ENCODE measurements around the gene GNB2.
A peak's percentile ranks its signal among the peaks of the same experiment; 100 is the strongest.
"Not testable (repeated sequence)": the region's sequence is repeated elsewhere in the genome, so short reads cannot be mapped to it uniquely, and the experiment has no call there.

The GNB2 gene

DNA sequence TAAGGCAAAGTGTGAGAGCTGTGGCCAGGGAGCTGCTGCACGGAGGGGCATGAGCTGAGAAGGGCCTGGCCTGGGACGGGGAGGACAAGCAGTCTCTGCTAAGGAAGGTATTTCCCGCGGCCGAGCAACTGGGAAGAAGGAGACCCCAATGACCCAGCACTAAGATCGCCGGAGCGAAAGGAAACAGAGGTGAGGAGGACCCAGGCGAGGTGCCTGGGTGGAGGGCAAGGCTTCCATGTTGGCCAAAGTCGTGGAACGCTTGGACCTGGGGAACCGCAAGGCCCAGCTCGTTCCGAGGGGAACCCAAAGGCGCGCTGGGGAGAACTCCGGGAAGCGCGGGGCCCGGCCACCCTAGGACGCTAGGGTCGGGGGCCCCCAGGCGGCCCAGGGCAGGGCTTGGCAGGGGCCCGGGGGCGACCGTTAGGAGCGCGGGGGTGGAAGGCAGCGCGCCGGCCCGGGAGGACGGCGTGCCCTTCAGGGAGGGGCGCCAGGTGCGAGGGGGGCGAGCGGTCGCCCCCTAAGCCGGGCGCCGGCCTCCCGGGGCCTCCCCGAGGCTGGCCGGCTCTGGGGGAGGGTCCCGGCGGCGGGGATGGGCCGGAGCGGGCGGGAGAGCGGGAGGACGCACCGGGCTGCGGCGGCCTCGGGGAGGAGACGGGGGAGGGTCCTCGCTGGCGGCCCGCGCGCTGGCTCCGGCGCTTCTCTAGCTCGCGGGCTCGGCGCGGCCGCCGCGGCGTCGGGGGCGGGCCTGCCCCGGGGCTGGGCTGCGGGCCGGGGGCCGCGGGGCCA lies 20.0 kb downstream of the GNB2 start:
- no peak for DNase-seq

DNA sequence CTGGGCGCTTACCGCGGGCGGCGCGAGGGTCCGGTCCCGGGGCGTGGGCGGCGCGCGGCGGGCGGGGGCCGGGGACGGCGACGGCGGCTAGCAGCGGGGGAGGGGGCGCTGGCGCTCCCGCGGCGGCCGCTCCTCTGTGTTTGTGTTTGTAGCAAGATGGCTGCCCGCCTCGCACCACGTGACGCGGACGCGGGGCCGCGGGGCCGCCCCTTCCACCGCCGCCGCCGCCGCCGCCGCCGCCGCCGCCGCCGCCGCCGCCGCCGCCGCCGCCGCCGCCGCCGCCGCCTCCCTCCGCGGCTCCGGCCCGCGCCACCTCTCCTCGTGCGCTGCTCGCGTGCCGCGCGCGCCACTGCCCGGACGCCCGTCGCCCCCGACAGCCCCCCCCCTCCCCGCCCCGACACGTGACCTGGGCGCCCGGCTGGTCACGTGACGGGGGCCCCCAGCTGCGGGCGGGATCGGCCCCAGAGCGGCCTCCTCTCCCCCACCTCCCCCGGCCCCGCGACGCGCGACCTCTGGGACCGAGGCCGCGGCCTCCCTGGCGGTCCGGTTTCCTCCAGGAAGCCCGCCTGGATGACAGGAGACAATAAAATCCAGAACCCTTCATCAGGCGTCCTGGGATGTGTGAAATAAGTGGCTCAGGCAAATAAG lies 20.7 kb downstream of the GNB2 start, which contains the start of gene GIGYF1:
Gene GIGYF1 (minus strand): TSS at position 153 of the 648 bp plus-strand sequence. CDS start 6,012 bp downstream, outside the sequence.
- DNase-seq, result peak in 54 of 58 donors; percentile 6 to 85 (median 68)

DNA sequence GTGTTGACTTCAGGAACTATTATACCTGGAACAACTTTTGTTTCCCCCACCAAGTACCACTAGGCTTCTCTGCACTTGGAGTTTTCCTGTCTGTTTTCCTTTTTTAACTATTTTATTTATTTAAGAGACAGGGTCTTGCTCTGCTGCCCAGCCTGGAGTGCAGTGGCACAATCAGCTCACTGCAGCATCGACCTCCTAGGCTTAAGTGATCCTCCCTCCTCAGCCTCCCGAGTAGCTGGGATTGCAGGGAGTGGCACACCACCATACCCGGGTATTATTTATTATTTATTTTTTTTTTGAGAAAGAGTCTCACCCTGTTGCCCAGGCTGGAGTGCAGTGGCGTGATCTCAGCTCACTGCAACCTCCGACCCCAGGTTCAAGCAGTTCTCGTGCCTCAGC lies 22.6 kb downstream of the GNB2 start:
- no peak for DNase-seq

DNA sequence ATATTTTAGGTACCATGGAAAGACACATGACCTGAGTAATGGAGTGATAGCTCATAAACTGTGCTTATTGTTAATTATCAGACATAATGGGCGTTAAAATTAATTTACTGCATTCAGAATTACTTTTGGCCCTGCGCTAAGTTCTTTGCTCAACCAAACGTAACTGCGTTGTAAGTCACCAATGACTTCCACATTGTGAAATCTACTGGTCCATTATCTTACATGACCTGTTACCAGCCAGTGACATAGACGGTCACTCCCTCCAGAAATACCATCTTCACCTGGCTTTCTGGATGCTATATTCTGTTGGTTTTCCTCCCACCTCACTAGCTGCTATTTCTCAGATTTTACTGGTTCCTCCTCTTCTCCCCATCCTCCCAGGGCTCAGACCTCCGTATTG lies 25.5 kb downstream of the GNB2 start:
- DNase-seq, result no peak

DNA sequence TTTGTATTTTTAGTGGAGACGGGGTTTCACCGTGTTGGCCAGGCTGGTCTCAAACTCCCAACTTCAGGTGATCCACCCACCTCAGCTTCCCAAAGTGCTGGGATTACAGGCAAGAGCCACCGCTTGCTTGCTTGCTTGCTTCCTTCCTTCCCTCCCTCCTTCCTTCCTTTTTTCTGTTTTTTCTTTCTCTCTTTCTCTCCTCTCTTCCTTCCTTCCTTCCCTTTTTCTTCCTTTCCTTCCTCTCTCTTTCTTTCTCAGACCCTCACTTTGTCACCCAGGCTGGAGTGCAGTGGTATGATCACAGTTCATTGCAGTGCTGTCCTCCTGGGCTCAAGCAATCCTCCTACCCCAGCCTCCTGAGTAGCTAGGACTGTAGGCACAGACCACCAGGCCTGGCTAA lies 27.5 kb downstream of the GNB2 start:
- DNase-seq, result not testable (repeated sequence)

DNA sequence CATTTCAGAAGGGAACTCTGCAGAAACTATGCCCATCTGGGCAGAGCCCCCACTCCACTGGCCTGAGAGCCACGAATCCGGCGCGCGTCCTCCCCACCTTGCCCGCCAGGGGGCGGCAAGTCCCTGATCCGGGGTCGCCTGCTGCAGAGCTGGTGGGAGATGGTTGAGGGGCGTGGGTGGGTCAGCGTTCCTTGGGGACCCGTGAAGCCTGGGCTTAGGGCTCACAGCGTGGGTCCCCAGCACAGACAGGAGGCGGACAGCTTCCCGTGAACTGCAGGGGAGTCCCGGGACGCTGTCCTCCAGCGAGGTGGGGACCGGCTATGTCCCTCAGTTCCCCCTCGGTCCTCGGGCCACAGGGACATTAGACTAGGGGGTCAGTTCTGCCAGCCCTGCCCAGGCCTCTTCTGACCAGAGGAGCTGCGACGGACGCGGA lies 31.8 kb downstream of the GNB2 start:
- DNase-seq, result peak in 56 of 58 donors; percentile 19 to 82 (median 64)

DNA sequence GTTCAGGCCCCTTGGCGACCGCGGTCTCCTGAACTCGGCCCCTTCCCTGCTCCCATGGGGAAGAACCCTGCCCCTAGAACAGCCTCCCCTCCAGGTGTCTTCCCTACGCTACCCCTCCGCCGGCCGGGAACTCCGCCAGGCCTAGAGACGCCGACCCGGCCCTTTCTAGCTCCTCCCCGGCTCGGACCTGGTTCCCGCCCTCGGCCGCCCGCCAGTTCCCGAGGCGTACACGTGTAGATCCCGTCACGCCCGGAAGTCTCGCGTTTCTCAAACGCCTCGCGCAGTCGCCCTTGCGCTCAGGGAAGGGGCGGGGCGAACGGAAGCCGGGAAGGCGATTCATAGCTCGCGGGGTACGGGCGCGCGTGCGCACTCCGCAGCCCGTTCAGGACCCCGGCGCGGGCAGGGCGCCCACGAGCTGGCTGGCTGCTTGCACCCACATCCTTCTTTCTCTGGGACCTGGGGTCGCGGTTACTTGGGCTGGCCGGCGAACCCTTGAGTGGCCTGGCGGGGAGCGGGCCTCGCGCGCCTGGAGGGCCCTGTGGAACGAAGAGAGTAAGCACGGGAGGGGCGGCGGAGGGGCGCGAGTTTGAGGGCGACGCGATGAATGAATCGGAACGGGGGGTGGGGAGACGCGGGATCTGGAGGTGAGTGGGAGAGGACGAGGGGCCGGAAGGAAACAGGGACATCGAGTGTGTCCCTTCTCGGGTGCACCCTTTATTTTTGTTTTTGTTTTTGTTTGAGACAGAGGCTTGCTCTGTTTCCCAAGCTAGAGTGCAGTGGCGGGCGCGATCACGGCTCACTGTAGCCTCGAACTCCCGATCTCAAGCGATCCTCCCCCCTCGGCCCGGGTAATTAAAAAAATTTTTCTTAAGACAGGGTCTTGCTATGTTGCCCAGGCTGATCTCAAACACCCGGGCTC lies 32.5 kb downstream of the GNB2 start, which contains the start of gene POP7:
Gene POP7 (plus strand): TSS at position 369 of the 919 bp plus-strand sequence. CDS start 710 bp downstream, outside the sequence.
- DNase-seq, result peak; percentile 67 to 99 (median 93)

DNA sequence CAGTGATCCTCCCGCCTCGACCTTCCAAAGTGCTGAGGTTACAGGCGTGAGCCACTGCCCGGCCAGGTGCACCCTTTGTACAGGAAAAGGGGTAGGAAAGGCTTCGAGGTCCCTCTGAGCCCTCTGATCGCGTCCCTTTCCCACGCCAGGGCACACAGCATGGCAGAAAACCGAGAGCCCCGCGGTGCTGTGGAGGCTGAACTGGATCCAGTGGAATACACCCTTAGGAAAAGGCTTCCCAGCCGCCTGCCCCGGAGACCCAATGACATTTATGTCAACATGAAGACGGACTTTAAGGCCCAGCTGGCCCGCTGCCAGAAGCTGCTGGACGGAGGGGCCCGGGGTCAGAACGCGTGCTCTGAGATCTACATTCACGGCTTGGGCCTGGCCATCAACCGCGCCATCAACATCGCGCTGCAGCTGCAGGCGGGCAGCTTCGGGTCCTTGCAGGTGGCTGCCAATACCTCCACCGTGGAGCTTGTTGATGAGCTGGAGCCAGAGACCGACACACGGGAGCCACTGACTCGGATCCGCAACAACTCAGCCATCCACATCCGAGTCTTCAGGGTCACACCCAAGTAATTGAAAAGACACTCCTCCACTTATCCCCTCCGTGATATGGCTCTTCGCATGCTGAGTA lies 33.3 kb downstream of the GNB2 start:
- peak in 4 of 58 donors; percentile 16 to 40 (median 28) for DNase-seq

DNA sequence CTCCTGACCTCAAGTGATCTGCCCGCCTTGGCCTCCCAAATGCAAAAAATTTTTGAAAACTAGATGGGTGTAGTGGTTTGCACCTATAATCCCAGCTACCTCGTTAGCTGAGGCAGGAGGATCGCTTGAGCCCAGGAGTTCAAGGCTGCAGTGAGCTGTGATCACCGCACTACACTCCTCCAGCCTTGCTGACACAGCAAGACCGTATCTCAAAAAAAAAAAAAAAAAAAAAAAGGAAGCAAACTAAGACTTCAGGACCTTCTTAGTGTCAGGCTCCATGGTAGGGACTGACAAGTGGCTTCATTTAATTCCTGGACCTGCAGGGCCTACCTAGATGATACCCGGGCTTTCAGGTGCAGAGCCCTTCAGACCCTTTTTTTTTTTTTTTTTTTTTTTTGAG lies 34.9 kb downstream of the GNB2 start:
- DNase-seq, result no peak

DNA sequence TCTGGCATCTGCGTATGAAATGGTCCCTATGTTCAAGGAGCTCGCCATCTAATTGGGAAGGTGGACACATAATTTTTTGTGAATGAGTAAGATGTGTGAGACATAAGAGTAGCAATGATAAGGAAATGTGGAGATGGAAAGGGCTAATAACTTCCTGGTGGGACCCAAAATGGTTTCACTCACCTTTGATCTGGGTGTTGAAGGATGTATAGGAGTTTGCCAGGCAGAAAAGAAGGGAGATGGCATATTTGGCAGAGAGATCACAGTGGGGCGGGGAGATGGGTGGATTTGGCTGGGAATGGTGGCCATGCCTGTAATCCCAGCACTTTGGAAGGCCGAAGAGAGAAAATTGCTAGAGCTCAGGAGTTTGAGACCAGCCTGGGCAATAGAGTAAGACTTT lies 36.9 kb downstream of the GNB2 start:
- DNase-seq, result no peak

DNA sequence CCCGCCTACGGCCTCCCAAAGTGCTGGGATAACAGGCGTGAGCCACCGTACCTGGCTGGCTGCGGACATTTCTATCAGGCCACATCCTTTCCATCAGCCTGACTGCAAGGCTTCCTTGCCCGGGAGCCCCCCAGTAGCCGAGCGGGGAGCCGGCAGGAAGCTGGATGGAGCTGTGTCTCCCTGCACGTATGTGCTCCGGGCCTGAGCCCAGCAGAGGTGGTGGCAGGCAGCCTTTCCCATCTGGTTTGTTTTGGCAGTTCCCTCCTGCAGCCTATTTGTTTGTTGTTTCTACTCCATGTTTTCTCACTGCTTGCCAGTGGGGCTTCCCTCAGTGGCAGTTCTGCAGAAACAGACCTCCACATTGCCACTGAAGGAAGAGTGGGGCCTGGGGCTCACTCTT lies 37.8 kb downstream of the GNB2 start:
- DNase-seq, result peak in 4 of 58 donors; percentile 9 to 16 (median 13)

DNA sequence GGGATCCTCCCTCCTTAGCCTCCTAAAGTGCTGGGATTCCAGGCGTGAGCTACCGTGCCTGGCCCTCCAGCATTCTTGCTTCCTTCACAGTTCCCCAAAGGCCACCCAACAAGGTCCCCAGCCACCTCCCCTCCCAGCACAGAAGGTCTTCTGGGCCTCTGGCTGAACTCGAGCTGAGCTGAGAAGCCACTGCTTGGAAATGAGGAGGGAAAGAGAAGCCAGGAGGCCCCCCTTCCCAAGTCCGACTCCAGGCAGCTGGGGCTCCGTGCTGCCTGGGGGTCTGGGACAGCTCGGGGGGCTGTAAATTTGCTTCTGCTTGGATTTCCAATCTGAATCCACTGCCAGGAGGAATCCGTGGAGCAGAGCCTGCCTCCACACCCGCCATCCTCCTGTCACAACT lies 41.2 kb downstream of the GNB2 start:
- no peak for DNase-seq

DNA sequence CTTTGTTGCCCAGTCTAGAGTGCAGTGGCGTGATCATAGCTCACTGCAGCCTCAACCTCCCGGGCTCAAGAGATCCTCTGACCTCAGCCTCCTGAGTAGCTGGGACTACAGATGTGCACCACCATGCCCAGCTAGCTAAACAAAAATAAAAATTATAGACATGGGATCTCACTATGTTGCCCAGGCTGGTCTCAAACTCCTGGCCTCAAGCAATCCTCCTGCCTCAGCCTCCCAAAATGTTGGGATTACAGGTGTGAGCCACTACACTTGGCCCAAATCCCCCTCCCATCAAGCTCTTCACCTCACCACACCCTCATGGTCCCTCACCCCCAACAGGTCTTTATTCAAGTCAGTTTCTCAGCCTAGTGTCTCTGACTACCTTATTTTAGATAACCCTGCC lies 43.5 kb downstream of the GNB2 start:
- DNase-seq, result not testable (repeated sequence)

DNA sequence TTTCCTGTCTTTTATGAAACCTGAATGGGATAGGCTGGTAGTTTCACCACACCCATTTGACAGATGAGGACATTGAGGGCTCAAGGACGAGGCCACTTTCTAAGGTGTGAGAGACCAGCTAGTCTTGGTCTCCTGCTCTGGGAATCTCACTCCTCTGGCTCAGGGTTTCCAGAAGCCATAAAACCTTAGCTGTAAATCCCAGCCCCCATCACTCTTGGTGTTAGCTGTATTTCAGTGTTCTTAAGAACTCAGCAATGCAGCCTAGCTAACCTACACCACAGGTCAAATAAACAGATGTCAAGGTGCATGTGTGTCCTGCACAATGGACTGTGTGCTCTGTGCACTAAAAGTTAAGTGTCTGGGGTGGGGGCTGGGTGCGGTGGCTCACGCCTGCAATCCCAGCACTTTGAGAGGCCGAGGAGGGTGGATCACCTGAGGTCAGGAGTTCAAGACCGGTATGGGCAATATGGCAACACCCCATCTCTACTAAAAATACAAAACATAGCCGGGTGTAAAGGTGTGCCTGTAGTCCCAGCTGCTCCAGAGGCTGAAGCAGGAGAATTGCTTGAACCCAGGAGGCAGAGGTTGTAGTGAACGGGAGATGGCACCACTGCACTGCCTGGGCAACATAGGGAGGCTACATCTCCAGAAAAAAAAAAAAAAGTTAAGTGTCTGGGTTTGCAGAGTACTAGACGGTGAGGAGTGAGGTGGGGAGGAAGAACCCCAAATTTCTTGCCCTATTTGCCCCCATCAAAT lies 46.2 kb downstream of the GNB2 start:
- DNase-seq, result no peak

DNA sequence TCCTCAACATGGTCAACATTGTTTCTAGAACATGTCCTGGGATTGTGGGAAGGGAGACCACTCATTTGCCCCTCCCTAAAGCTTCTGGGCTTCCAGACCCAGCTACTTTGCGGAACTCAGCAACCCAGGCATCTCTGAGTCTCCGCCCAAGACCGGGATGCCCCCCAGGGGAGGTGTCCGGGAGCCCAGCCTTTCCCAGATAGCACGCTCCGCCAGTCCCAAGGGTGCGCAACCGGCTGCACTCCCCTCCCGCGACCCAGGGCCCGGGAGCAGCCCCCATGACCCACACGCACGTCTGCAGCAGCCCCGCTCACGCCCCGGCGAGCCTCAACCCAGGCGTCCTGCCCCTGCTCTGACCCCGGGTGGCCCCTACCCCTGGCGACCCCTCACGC lies 46.7 kb downstream of the GNB2 start, which contains the start of gene EPO:
Gene EPO (plus strand): TSS at position 190 of the 392 bp plus-strand sequence. CDS start 513 bp downstream, outside the sequence.
- no peak for DNase-seq

DNA sequence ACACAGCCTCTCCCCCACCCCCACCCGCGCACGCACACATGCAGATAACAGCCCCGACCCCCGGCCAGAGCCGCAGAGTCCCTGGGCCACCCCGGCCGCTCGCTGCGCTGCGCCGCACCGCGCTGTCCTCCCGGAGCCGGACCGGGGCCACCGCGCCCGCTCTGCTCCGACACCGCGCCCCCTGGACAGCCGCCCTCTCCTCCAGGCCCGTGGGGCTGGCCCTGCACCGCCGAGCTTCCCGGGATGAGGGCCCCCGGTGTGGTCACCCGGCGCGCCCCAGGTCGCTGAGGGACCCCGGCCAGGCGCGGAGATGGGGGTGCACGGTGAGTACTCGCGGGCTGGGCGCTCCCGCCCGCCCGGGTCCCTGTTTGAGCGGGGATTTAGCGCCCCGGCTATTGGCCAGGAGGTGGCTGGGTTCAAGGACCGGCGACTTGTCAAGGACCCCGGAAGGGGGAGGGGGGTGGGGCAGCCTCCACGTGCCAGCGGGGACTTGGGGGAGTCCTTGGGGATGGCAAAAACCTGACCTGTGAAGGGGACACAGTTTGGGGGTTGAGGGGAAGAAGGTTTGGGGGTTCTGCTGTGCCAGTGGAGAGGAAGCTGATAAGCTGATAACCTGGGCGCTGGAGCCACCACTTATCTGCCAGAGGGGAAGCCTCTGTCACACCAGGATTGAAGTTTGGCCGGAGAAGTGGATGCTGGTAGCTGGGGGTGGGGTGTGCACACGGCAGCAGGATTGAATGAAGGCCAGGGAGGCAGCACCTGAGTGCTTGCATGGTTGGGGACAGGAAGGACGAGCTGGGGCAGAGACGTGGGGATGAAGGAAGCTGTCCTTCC lies 47.3 kb downstream of the GNB2 start:
- DNase-seq, result no peak

DNA sequence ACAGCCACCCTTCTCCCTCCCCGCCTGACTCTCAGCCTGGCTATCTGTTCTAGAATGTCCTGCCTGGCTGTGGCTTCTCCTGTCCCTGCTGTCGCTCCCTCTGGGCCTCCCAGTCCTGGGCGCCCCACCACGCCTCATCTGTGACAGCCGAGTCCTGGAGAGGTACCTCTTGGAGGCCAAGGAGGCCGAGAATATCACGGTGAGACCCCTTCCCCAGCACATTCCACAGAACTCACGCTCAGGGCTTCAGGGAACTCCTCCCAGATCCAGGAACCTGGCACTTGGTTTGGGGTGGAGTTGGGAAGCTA lies 47.9 kb downstream of the GNB2 start:
- DNase-seq, result no peak

DNA sequence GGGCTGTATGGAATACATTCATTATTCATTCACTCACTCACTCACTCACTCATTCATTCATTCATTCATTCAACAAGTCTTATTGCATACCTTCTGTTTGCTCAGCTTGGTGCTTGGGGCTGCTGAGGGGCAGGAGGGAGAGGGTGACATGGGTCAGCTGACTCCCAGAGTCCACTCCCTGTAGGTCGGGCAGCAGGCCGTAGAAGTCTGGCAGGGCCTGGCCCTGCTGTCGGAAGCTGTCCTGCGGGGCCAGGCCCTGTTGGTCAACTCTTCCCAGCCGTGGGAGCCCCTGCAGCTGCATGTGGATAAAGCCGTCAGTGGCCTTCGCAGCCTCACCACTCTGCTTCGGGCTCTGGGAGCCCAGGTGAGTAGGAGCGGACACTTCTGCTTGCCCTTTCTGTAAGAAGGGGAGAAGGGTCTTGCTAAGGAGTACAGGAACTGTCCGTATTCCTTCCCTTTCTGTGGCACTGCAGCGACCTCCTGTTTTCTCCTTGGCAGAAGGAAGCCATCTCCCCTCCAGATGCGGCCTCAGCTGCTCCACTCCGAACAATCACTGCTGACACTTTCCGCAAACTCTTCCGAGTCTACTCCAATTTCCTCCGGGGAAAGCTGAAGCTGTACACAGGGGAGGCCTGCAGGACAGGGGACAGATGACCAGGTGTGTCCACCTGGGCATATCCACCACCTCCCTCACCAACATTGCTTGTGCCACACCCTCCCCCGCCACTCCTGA lies 49.1 kb downstream of the GNB2 start:
- no peak for DNase-seq
